ENCODE measurements around the gene LUZP2. TPM values are rescaled to one million over a fixed set of nuclear protein-coding genes. Genes with fewer than 3 reads are reported as not detected.

Gene LUZP2
- total and polyA plus RNA-seq, 2 of the 8 experiments (the other 6 are each of a cell fraction or from before 2014, with no cell fraction given), result 0.79 to 1.5 TPM

DNA sequence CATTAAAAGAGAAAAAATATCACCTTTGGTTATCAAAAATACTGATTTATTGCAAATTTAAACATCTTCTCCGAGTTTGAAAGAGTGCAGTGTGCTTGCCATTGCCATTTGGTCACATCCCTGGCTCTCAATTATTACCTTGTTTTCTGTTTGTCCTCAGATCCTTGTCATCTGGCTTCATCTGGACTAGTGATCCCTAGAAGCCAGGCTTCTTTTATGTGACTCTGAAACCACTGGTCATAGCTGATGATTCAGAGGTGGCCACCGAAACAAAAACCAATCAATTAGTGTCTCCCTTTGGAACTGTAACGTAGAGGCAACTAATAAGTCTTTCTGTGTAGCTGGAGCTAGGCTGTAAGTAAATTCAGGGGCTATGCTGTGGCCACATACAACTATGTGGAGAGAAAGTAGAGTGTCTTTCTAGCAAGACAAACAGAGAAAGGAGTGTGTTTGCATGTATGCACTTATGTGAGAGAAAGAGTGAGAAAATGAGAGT lies 237.9 kb downstream of the LUZP2 start (continued):
- TF ChIP-seq, protein P1, sequence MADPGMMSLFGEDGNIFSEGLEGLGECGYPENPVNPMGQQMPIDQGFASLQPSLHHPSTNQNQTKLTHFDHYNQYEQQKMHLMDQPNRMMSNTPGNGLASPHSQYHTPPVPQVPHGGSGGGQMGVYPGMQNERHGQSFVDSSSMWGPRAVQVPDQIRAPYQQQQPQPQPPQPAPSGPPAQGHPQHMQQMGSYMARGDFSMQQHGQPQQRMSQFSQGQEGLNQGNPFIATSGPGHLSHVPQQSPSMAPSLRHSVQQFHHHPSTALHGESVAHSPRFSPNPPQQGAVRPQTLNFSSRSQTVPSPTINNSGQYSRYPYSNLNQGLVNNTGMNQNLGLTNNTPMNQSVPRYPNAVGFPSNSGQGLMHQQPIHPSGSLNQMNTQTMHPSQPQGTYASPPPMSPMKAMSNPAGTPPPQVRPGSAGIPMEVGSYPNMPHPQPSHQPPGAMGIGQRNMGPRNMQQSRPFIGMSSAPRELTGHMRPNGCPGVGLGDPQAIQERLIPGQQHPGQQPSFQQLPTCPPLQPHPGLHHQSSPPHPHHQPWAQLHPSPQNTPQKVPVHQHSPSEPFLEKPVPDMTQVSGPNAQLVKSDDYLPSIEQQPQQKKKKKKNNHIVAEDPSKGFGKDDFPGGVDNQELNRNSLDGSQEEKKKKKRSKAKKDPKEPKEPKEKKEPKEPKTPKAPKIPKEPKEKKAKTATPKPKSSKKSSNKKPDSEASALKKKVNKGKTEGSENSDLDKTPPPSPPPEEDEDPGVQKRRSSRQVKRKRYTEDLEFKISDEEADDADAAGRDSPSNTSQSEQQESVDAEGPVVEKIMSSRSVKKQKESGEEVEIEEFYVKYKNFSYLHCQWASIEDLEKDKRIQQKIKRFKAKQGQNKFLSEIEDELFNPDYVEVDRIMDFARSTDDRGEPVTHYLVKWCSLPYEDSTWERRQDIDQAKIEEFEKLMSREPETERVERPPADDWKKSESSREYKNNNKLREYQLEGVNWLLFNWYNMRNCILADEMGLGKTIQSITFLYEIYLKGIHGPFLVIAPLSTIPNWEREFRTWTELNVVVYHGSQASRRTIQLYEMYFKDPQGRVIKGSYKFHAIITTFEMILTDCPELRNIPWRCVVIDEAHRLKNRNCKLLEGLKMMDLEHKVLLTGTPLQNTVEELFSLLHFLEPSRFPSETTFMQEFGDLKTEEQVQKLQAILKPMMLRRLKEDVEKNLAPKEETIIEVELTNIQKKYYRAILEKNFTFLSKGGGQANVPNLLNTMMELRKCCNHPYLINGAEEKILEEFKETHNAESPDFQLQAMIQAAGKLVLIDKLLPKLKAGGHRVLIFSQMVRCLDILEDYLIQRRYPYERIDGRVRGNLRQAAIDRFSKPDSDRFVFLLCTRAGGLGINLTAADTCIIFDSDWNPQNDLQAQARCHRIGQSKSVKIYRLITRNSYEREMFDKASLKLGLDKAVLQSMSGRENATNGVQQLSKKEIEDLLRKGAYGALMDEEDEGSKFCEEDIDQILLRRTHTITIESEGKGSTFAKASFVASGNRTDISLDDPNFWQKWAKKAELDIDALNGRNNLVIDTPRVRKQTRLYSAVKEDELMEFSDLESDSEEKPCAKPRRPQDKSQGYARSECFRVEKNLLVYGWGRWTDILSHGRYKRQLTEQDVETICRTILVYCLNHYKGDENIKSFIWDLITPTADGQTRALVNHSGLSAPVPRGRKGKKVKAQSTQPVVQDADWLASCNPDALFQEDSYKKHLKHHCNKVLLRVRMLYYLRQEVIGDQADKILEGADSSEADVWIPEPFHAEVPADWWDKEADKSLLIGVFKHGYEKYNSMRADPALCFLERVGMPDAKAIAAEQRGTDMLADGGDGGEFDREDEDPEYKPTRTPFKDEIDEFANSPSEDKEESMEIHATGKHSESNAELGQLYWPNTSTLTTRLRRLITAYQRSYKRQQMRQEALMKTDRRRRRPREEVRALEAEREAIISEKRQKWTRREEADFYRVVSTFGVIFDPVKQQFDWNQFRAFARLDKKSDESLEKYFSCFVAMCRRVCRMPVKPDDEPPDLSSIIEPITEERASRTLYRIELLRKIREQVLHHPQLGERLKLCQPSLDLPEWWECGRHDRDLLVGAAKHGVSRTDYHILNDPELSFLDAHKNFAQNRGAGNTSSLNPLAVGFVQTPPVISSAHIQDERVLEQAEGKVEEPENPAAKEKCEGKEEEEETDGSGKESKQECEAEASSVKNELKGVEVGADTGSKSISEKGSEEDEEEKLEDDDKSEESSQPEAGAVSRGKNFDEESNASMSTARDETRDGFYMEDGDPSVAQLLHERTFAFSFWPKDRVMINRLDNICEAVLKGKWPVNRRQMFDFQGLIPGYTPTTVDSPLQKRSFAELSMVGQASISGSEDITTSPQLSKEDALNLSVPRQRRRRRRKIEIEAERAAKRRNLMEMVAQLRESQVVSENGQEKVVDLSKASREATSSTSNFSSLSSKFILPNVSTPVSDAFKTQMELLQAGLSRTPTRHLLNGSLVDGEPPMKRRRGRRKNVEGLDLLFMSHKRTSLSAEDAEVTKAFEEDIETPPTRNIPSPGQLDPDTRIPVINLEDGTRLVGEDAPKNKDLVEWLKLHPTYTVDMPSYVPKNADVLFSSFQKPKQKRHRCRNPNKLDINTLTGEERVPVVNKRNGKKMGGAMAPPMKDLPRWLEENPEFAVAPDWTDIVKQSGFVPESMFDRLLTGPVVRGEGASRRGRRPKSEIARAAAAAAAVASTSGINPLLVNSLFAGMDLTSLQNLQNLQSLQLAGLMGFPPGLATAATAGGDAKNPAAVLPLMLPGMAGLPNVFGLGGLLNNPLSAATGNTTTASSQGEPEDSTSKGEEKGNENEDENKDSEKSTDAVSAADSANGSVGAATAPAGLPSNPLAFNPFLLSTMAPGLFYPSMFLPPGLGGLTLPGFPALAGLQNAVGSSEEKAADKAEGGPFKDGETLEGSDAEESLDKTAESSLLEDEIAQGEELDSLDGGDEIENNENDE (IDR thresholded peaks at IDR 0.05; ENCODE audit: insufficient replicate concordance, low read length), result no peak
- TF ChIP-seq TEAD4 (IDR thresholded peaks at IDR 0.05; ENCODE audit: low read depth, low read length) (no peak), POLR2A (IDR thresholded peaks at IDR 0.05; ENCODE audit: control extremely low read depth in 1 of 2, low read depth in 2 of 2, low read length in 2 of 2) (no peak), CHD1 (IDR thresholded peaks at IDR 0.05; ENCODE audit: low read depth, low read length) (no peak), KDM1A (IDR thresholded peaks at IDR 0.05; ENCODE audit: borderline replicate concordance, low read length) (no peak), SIX5 (IDR thresholded peaks at IDR 0.05; ENCODE audit: low read depth, low read length) (no peak), KDM5A (IDR thresholded peaks at IDR 0.05; ENCODE audit: low read length) (no peak), GABPA (IDR thresholded peaks at IDR 0.05; ENCODE audit: borderline replicate concordance, insufficient read depth, low read length) (no peak), RBBP5 (IDR thresholded peaks at IDR 0.05; ENCODE audit: borderline replicate concordance, low read depth, low read length) (no peak), CEBPB (IDR thresholded peaks at IDR 0.05; ENCODE audit: low read depth, low read length) (no peak), POLR2AphosphoS5 (IDR thresholded peaks at IDR 0.05; ENCODE audit: low read depth, low read length) (no peak), SP2 (IDR thresholded peaks at IDR 0.05; ENCODE audit: low read length) (no peak), TBP (IDR thresholded peaks at IDR 0.05; ENCODE audit: low read depth, low read length) (no peak), NRF1 (IDR thresholded peaks at IDR 0.05; ENCODE audit: low read depth, low read length) (no peak)

Measured in H1 (cell line).